HepG2 (cell line): Measurements from ENCODE around the gene LHPP. TPM values are rescaled to one million over a fixed set of nuclear protein-coding genes. Genes with fewer than 3 reads are reported as not detected.

Experiments
- ATAC-seq: fragments of 200-7000 bp; cut with Tn5 transposase; 3 replicates; pipeline ENCODE4 v1.9.1; 2020; ENCODE audit warnings: mild to moderate bottlenecking, moderate library complexity
- BruUV-seq: library from RNA; stranded (reverse); fragments of 400-500 nt; replicated peaks from 2 replicates; lab custom pipeline; 2021; lab: Mats Ljungman, UMichigan
- CTCF ChIA-PET: fragments of 300-600 bp; formaldehyde crosslinking; extraction: SDS; loops from one replicate; lab custom pipeline; 2021; ENCODE audit warnings: low total read pairs, inconsistent platforms, low intra/inter-chr PET ratio; lab: Yijun Ruan, JAX
- POLR2A ChIA-PET: fragments of 350-600 bp; sonication (Branson Sonifier 250); formaldehyde crosslinking; loops from one replicate; lab custom pipeline; 2020; ENCODE audit warnings: antibody characterized with exemption, inconsistent platforms; lab: Yijun Ruan, JAX
- DNase-seq: peaks from one replicate; pipeline ENCODE4 v3.0.0-alpha.2; 2015; ENCODE audit warnings: low spot score
- FAIRE-seq: peaks from 3 replicates; lab custom pipeline; 2011; peaks lifted over from hg19 to GRCh38; lab: Jason Lieb, UNC
- H2AFZ ChIP-seq: one replicate; pipeline ENCODE4 v1.6.1; 2011; ENCODE audit warnings: low read length, inconsistent platforms
- H3K27ac ChIP-seq: fragments of 300-600 bp; 3 replicates; pipeline ENCODE4 v1.8.0; 2011; ENCODE audit warnings: mixed run types, mild to moderate bottlenecking, mixed read lengths, low read length, inconsistent platforms; ENCODE audit not compliant: insufficient read depth; ENCODE audit errors: extremely low read length
- H3K27me3 ChIP-seq, 2 experiments: fragments of 200-600 bp in 1 of 2; 2 replicates in 1 of 2; 3 replicates in 1 of 2; pipeline versions ENCODE4 v1.6.0 to v1.8.0; 2011; ENCODE audit warnings: low read length in 2 of 2, mild to moderate bottlenecking in 2 of 2, moderate library complexity in 2 of 2, inconsistent platforms in 1 of 2; ENCODE audit not compliant: insufficient read depth in 2 of 2, control insufficient read depth in 1 of 2
- H3K36me3 ChIP-seq, 2 experiments: fragments of 200-600 bp in 1 of 2; replicated peaks in 1 of 2; 2 replicates in 1 of 2; 3 replicates in 1 of 2; pipeline versions ENCODE4 v1.5.1 to v1.8.0; 2011; ENCODE audit warnings: low read length in 2 of 2, inconsistent platforms in 1 of 2; ENCODE audit not compliant: insufficient read depth in 2 of 2, control insufficient read depth in 1 of 2
- H3K4me1 ChIP-seq: 2 replicates; pipeline ENCODE4 v1.5.1; 2012; ENCODE audit warnings: low read length, inconsistent platforms; ENCODE audit not compliant: insufficient read depth
- H3K4me2 ChIP-seq: 2 replicates; pipeline ENCODE4 v1.6.0; 2011; ENCODE audit warnings: low read depth, low read length, inconsistent platforms
- H3K4me3 ChIP-seq, 3 experiments: fragments of 200-600 bp in 1 of 3; sonication (generic), shearing (Covaris generic) in 1 of 3; replicated peaks in 1 of 3; 2 replicates each; pipeline ENCODE4 v1.5.1; 2011 to 2016; ENCODE audit warnings: low read length in 3 of 3, inconsistent platforms in 2 of 3, low read depth in 2 of 3, mild to moderate bottlenecking in 2 of 3, control low read depth in 1 of 3, mixed read lengths in 1 of 3; ENCODE audit not compliant: insufficient read depth in 1 of 3
- H3K79me2 ChIP-seq: one replicate; pipeline ENCODE4 v1.6.1; 2011; ENCODE audit warnings: low read length, inconsistent platforms; ENCODE audit not compliant: insufficient read depth
- H3K9ac ChIP-seq: 2 replicates; pipeline ENCODE4 v1.6.0; 2011; ENCODE audit warnings: mild to moderate bottlenecking, low read depth, low read length, inconsistent platforms; ENCODE audit not compliant: insufficient read depth
- H3K9me3 ChIP-seq: 2 replicates; pipeline ENCODE4 v1.5.1; 2012; ENCODE audit warnings: mild to moderate bottlenecking, low read length
- H4K20me1 ChIP-seq: 2 replicates; pipeline ENCODE4 v1.6.0; 2011; ENCODE audit warnings: inconsistent platforms, mild to moderate bottlenecking, low read length, moderate library complexity; ENCODE audit not compliant: insufficient read depth
- AGO2 ChIP-seq: fragments of 200-400 bp; formaldehyde crosslinking; optimal IDR thresholded peaks from 2 replicates; pipeline ENCODE3; 2017; ENCODE audit warnings: mild to moderate bottlenecking, low read depth, low read length, moderate library complexity
- ATM ChIP-seq: fragments of 450-650 bp; IDR thresholded peaks from 2 replicates; pipeline ENCODE4 v1.7.1; 2017; ENCODE audit warnings: mild to moderate bottlenecking, borderline replicate concordance
- CBFB ChIP-seq: sonication (generic); formaldehyde crosslinking; IDR thresholded peaks from 2 replicates; pipeline ENCODE4 v1.4.0; 2020; ENCODE audit warnings: missing genetic modification reagents
- KDM2A ChIP-seq: sonication (generic); formaldehyde crosslinking; IDR thresholded peaks from 2 replicates; pipeline ENCODE4 v1.4.0; 2020; ENCODE audit warnings: low read depth, missing genetic modification reagents, borderline replicate concordance
- MTA3 ChIP-seq: sonication (generic); formaldehyde crosslinking; IDR thresholded peaks from 2 replicates; pipeline ENCODE4 v1.4.0; 2020; ENCODE audit warnings: missing genetic modification reagents
- ZNF44 ChIP-seq: sonication (generic); formaldehyde crosslinking; IDR thresholded peaks from 2 replicates; pipeline ENCODE4 v1.5.1; 2020; ENCODE audit warnings: mild to moderate bottlenecking, missing genetic modification reagents
- WGBS: methylation state at CpG from one replicate; pipeline ENCODE4 v1.1.6; 2017; ENCODE audit warnings: low lambda C conversion rate; 5-methylcytosine and 5-hydroxymethylcytosine counted together
- in situ Hi-C: cut with HindIII; loops from 2 replicates; pipeline ENCODE4 v1.10.0; 2017; ENCODE audit warnings: low pct_unique_long_range_greater_than_20kb; ENCODE audit not compliant: extremely low pct_ligation_motif_present
- intact Hi-C: fragments of 100-400 bp; cut with micrococcal nuclease; formaldehyde crosslinking; loops from one replicate; pipeline ENCODE4 v1.10.0; 2022; ENCODE audit not compliant: unreplicated experiment
- polyA plus RNA-seq, 8 experiments: library from polyadenylated mRNA; depleted of rRNA in 3 of 8; stranded (reverse) in 7 of 8; unstranded in 1 of 8; fragments of >200 nt; fragmentation: Illumina TruSeq in 4 of 8; extraction: Trizol in 4 of 8; gene quantifications; 2 replicates each; pipeline versions ENCODE4 v1.2.1 to v1.2.3, GENCODE V29; 2011 to 2016; ENCODE audit warnings: low read depth in 4 of 8, missing spikeins in 1 of 8, mixed read lengths in 1 of 8; ENCODE audit not compliant: insufficient read depth in 1 of 8
- total RNA-seq, 5 experiments: library from RNA; depleted of rRNA; stranded (reverse); fragments of >200 nt; fragmentation: Illumina TruSeq; extraction: Trizol; gene quantifications; 2 replicates each; pipeline ENCODE4 v1.2.3, GENCODE V29; 2016; ENCODE audit warnings: low read depth in 1 of 5
- TF ChIP-seq, protein P1 (sequence below): sonication (generic); formaldehyde crosslinking; IDR thresholded peaks from 2 replicates; pipeline ENCODE4 v1.4.0; 2020; ENCODE audit warnings: missing genetic modification reagents
- TF ChIP-seq, protein P2 (sequence below): sonication (generic); formaldehyde crosslinking; IDR thresholded peaks from 2 replicates; pipeline ENCODE4 v1.4.0; 2020; ENCODE audit warnings: mild to moderate bottlenecking, missing genetic modification reagents
- TF ChIP-seq, protein P3 (sequence below): IDR thresholded peaks from 2 replicates; pipeline ENCODE4 v1.6.1; 2016; ENCODE audit warnings: low read depth, missing genetic modification reagents, missing compliant biosample characterization

The LHPP gene
- total and polyA plus RNA-seq, 2 of the 13 experiments (the other 11 are each of a cell fraction or from before 2014, with no cell fraction given) = 5.2 to 13.1 TPM

DNA sequence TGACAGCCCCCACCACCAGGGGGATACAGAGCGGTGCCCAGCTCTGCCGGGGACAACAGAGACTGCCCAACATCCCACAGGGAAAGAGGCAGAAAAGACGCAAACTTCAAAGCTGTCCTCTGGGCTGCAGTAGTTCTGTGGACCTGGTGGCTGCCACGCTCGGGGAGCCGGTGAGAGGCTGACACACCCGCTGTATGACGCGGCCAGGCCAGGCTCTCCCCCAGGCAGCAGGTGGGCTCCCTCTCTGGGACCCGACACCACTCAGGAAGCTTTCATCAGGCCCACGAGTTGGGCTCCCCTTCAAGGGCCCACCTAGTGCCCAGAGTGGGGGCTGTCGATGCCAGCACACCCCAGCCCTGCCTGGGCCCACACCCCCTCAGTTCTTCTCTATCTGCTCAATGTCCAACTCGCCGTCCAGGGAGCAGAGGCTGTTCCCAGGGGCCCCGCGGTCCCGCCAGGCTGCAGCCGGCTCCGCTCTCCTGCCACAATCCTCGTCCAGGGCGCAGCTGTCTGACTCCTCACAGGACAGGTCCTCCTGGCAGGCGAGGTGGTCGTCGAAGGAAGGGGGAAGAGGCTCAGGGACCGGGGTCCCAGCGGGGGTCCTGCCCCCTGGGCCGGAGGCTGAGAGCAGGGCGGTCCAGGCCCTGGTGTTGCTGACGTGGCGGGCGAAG, 161.4 kb downstream of the LHPP start:
- Histone ChIP-seq H3K27ac (no peak overlapping the region), H3K79me2 (no peaks in the 10 kb centered on the region), H3K4me2 (no peak overlapping the region), H3K9me3 (no peaks in the 10 kb centered on the region), H3K36me3 (peaks cover 7 to 14% of the 10 kb centered on the region in 2 experiments; a peak in 4 of 5 replicates), H3K4me1 (no peaks in the 10 kb centered on the region), H4K20me1 (no peaks in the 10 kb centered on the region), H2AFZ (no peak overlapping the region), H3K27me3 (no peaks in the 10 kb centered on the region), H3K9ac (no peak overlapping the region), H3K4me3 (no peak overlapping the region)
- FAIRE-seq = no peak
- intact Hi-C loops (no loop called here), in situ Hi-C loops (no loop called here)
- no TSS peak for BruUV-seq
- CTCF ChIA-PET = no interaction called here
- ATAC-seq = no peak
- TF ChIP-seq CBFB (CRISPR knock-in tag) = no peak
- no peak for TF ChIP-seq ZNF44 (CRISPR knock-in tag)
- TF ChIP-seq, protein P1, sequence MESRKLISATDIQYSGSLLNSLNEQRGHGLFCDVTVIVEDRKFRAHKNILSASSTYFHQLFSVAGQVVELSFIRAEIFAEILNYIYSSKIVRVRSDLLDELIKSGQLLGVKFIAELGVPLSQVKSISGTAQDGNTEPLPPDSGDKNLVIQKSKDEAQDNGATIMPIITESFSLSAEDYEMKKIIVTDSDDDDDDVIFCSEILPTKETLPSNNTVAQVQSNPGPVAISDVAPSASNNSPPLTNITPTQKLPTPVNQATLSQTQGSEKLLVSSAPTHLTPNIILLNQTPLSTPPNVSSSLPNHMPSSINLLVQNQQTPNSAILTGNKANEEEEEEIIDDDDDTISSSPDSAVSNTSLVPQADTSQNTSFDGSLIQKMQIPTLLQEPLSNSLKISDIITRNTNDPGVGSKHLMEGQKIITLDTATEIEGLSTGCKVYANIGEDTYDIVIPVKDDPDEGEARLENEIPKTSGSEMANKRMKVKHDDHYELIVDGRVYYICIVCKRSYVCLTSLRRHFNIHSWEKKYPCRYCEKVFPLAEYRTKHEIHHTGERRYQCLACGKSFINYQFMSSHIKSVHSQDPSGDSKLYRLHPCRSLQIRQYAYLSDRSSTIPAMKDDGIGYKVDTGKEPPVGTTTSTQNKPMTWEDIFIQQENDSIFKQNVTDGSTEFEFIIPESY (CRISPR knock-in tag) = peak; percentile 61; the same call in 1 of the 2 replicates
- TF ChIP-seq ATM = no peak
- TF ChIP-seq, protein P2, sequence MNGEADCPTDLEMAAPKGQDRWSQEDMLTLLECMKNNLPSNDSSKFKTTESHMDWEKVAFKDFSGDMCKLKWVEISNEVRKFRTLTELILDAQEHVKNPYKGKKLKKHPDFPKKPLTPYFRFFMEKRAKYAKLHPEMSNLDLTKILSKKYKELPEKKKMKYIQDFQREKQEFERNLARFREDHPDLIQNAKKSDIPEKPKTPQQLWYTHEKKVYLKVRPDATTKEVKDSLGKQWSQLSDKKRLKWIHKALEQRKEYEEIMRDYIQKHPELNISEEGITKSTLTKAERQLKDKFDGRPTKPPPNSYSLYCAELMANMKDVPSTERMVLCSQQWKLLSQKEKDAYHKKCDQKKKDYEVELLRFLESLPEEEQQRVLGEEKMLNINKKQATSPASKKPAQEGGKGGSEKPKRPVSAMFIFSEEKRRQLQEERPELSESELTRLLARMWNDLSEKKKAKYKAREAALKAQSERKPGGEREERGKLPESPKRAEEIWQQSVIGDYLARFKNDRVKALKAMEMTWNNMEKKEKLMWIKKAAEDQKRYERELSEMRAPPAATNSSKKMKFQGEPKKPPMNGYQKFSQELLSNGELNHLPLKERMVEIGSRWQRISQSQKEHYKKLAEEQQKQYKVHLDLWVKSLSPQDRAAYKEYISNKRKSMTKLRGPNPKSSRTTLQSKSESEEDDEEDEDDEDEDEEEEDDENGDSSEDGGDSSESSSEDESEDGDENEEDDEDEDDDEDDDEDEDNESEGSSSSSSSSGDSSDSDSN = no peak
- no peak for TF ChIP-seq MTA3
- TF ChIP-seq, protein P3, sequence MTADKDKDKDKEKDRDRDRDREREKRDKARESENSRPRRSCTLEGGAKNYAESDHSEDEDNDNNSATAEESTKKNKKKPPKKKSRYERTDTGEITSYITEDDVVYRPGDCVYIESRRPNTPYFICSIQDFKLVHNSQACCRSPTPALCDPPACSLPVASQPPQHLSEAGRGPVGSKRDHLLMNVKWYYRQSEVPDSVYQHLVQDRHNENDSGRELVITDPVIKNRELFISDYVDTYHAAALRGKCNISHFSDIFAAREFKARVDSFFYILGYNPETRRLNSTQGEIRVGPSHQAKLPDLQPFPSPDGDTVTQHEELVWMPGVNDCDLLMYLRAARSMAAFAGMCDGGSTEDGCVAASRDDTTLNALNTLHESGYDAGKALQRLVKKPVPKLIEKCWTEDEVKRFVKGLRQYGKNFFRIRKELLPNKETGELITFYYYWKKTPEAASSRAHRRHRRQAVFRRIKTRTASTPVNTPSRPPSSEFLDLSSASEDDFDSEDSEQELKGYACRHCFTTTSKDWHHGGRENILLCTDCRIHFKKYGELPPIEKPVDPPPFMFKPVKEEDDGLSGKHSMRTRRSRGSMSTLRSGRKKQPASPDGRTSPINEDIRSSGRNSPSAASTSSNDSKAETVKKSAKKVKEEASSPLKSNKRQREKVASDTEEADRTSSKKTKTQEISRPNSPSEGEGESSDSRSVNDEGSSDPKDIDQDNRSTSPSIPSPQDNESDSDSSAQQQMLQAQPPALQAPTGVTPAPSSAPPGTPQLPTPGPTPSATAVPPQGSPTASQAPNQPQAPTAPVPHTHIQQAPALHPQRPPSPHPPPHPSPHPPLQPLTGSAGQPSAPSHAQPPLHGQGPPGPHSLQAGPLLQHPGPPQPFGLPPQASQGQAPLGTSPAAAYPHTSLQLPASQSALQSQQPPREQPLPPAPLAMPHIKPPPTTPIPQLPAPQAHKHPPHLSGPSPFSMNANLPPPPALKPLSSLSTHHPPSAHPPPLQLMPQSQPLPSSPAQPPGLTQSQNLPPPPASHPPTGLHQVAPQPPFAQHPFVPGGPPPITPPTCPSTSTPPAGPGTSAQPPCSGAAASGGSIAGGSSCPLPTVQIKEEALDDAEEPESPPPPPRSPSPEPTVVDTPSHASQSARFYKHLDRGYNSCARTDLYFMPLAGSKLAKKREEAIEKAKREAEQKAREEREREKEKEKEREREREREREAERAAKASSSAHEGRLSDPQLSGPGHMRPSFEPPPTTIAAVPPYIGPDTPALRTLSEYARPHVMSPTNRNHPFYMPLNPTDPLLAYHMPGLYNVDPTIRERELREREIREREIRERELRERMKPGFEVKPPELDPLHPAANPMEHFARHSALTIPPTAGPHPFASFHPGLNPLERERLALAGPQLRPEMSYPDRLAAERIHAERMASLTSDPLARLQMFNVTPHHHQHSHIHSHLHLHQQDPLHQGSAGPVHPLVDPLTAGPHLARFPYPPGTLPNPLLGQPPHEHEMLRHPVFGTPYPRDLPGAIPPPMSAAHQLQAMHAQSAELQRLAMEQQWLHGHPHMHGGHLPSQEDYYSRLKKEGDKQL = no peak
- TF ChIP-seq AGO2 = peak; percentile 68
- no peak for TF ChIP-seq KDM2A (CRISPR knock-in tag)
- 91% methylated on average over 16 of the region's 31 CpGs for WGBS
- no peak for DNase-seq
- POLR2A ChIA-PET = no interaction called here
